ENCODE results near the gene OXNAD1. TPM values are rescaled to one million over a fixed set of nuclear protein-coding genes. Genes with fewer than 3 reads are reported as not detected.

Gene OXNAD1
- total and polyA plus RNA-seq, 2 of the 13 experiments (the other 11 are each of a cell fraction or from before 2014, with no cell fraction given), result 9.9 to 18.8 TPM

GRCh38 chr3:16332904-16333426 lies 68.0 kb downstream of the OXNAD1 start (continued):
- TF ChIP-seq ZNF589 (CRISPR knock-in tag; conservative IDR thresholded peaks at IDR 0.05) (no peak), ZNF343 (CRISPR knock-in tag; IDR thresholded peaks at IDR 0.05) (no peak), MXD3 (CRISPR knock-in tag; IDR thresholded peaks at IDR 0.05) (no peak), KDM6A (CRISPR knock-in tag; IDR thresholded peaks at IDR 0.05; ENCODE audit: low read depth) (peak; percentile 92), UBTF (CRISPR knock-in tag; IDR thresholded peaks at IDR 0.05) (no peak), SNAPC2 (CRISPR knock-in tag; IDR thresholded peaks at IDR 0.05) (peak; percentile 68; the same call in 1 of the 2 replicates), CENPT (CRISPR knock-in tag; IDR thresholded peaks at IDR 0.05; ENCODE audit: low read depth) (no peak), ZNF777 (CRISPR knock-in tag; IDR thresholded peaks at IDR 0.05) (no peak), ARID4A (CRISPR knock-in tag; IDR thresholded peaks at IDR 0.05; ENCODE audit: borderline replicate concordance) (no peak), ELK4 (CRISPR knock-in tag; IDR thresholded peaks at IDR 0.05; ENCODE audit: borderline replicate concordance) (no peak), ZNF816 (CRISPR knock-in tag; IDR thresholded peaks at IDR 0.05; ENCODE audit: borderline replicate concordance) (no peak), SIN3B (IDR thresholded peaks at IDR 0.05; ENCODE audit: low read length) (no peak), ZNF747 (CRISPR knock-in tag; IDR thresholded peaks at IDR 0.05; ENCODE audit: borderline replicate concordance) (no peak), IRX3 (CRISPR knock-in tag; IDR thresholded peaks at IDR 0.05; ENCODE audit: borderline replicate concordance, low read depth) (no peak), ZNF781 (CRISPR knock-in tag; IDR thresholded peaks at IDR 0.05; ENCODE audit: borderline replicate concordance, not compliant biosample characterization) (no peak), MTERF4 (CRISPR knock-in tag; IDR thresholded peaks at IDR 0.05) (no peak), ZNF331 (CRISPR knock-in tag; IDR thresholded peaks at IDR 0.05) (peak; percentile 65; the same call in 1 of the 2 replicates), ZNF841 (CRISPR knock-in tag; IDR thresholded peaks at IDR 0.05; ENCODE audit: borderline replicate concordance) (no peak), ARHGAP35 (CRISPR knock-in tag; IDR thresholded peaks at IDR 0.05; ENCODE audit: borderline replicate concordance) (no peak), ZNF224 (CRISPR knock-in tag; IDR thresholded peaks at IDR 0.05) (no peak), HNF4A (CRISPR knock-in tag; IDR thresholded peaks at IDR 0.05) (peak; percentile 95), ATM (IDR thresholded peaks at IDR 0.05; ENCODE audit: borderline replicate concordance) (no peak)

All from HepG2 (cell line).